Astrocyte (in vitro differentiated cells and primary cell): Measurements from ENCODE around the gene ZNF280D. TPM values are rescaled to one million over a fixed set of nuclear protein-coding genes. Genes with fewer than 3 reads are reported as not detected.

ENCODE experiments used
- DNase-seq: peaks from one replicate; pipeline ENCODE4 v3.0.0-alpha.2; 2010; ENCODE audit warnings: low read depth
- FAIRE-seq: peaks from 2 replicates; lab custom pipeline; 2011; peaks lifted over from hg19 to GRCh38; lab: Jason Lieb, UNC
- H2AFZ ChIP-seq: 2 replicates; pipeline ENCODE4 v1.6.0; 2012; ENCODE audit warnings: low read depth, low read length, inconsistent platforms
- H3K27ac ChIP-seq: 2 replicates; pipeline ENCODE4 v1.5.1; 2011; ENCODE audit warnings: low read depth, low read length, inconsistent platforms
- H3K27me3 ChIP-seq: 2 replicates; pipeline ENCODE4 v1.6.0; 2011; ENCODE audit warnings: low read length, inconsistent platforms; ENCODE audit not compliant: insufficient read depth
- H3K36me3 ChIP-seq: 2 replicates; pipeline ENCODE4 v1.5.1; 2011; ENCODE audit warnings: low read length, inconsistent platforms; ENCODE audit not compliant: insufficient read depth
- H3K4me1 ChIP-seq: 2 replicates; pipeline ENCODE4 v1.5.1; 2011; ENCODE audit warnings: low read length, inconsistent platforms; ENCODE audit not compliant: insufficient read depth
- H3K4me2 ChIP-seq: 2 replicates; pipeline ENCODE4 v1.6.0; 2012; ENCODE audit warnings: low read length, inconsistent platforms
- H3K4me3 ChIP-seq: 2 replicates; pipeline ENCODE4 v1.5.1; 2011; ENCODE audit warnings: low read depth, mild to moderate bottlenecking, low read length, inconsistent platforms; ENCODE audit not compliant: insufficient read depth
- H3K79me2 ChIP-seq: 2 replicates; pipeline ENCODE4 v1.6.0; 2012; ENCODE audit warnings: mild to moderate bottlenecking, low read length, inconsistent platforms; ENCODE audit not compliant: insufficient read depth
- H3K9ac ChIP-seq: 2 replicates; pipeline ENCODE4 v1.6.0; 2012; ENCODE audit warnings: mild to moderate bottlenecking, low read length, inconsistent platforms
- H3K9me3 ChIP-seq: 2 replicates; pipeline ENCODE4 v1.5.1; 2012; ENCODE audit warnings: low read depth, mild to moderate bottlenecking, low read length, inconsistent platforms; ENCODE audit not compliant: insufficient read depth
- H4K20me1 ChIP-seq: 2 replicates; pipeline ENCODE4 v1.6.0; 2012; ENCODE audit warnings: low read length, inconsistent platforms; ENCODE audit not compliant: insufficient read depth
- H3K27ac Mint-ChIP-seq: one replicate; pipeline ENCODE4 v1.8.0; 2021; ENCODE audit warnings: mild to moderate bottlenecking, mixed read lengths; ENCODE audit not compliant: unreplicated experiment
- H3K27me3 Mint-ChIP-seq: one replicate; pipeline ENCODE4 v1.8.0; 2021; ENCODE audit warnings: low read depth, mixed read lengths; ENCODE audit not compliant: unreplicated experiment
- H3K36me3 Mint-ChIP-seq: one replicate; pipeline ENCODE4 v1.8.0; 2021; ENCODE audit warnings: low read depth, mixed read lengths; ENCODE audit not compliant: unreplicated experiment
- H3K4me1 Mint-ChIP-seq: one replicate; pipeline ENCODE4 v1.8.0; 2021; ENCODE audit warnings: low read depth, mixed read lengths; ENCODE audit not compliant: unreplicated experiment
- H3K4me3 Mint-ChIP-seq: one replicate; pipeline ENCODE4 v1.8.0; 2021; ENCODE audit warnings: mild to moderate bottlenecking, moderate library complexity, mixed read lengths; ENCODE audit not compliant: unreplicated experiment
- H3K9me3 Mint-ChIP-seq: one replicate; pipeline ENCODE4 v1.8.0; 2021; ENCODE audit warnings: mild to moderate bottlenecking, mixed read lengths; ENCODE audit not compliant: unreplicated experiment
- EZH2 ChIP-seq: IDR thresholded peaks from 2 replicates; pipeline ENCODE4 v1.6.1; 2012; ENCODE audit warnings: mild to moderate bottlenecking, low read length, inconsistent platforms; ENCODE audit not compliant: insufficient read depth
- total RNA-seq: library from RNA; stranded (reverse); gene quantifications from 2 replicates; pipeline ENCODE4 v1.2.1, GENCODE V29; 2021
- TF ChIP-seq, protein P1 (sequence below): IDR thresholded peaks from 2 replicates; pipeline ENCODE4 v1.5.1; 2011; ENCODE audit warnings: low read depth, mild to moderate bottlenecking, inconsistent platforms, low read length, moderate library complexity; ENCODE audit not compliant: insufficient read depth

ZNF280D gene
- total RNA-seq, 1 donor from 2014 or later = 13.7 TPM

DNA sequence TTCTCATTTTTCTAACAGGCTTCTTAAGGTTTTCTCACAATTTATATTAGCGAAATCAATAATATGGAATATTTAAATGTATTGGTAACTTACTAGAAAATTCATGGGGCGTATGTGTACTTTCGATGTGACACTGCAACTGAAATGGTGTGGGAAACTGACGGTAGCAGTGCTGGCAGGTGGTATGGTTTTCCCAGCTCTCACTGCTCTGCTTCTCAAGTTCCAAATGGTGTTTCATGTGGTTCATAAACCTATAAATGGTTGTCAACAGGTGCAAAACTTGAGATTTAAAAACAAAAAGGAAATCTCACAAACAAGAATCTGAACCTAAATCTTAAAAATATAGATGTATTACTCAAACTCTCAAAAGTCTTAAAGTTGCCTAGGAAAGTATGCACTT is 54.7 kb downstream of the ZNF280D start:
- no peaks in the 10 kb centered on the region for H3K27me3 ChIP-seq
- H3K4me3 ChIP-seq = no peak overlapping the region
- no peaks in the 10 kb centered on the region for H4K20me1 ChIP-seq
- H3K9me3 Mint-ChIP-seq = no peaks in the 10 kb centered on the region
- FAIRE-seq = no peak
- H3K4me3 Mint-ChIP-seq = no peak overlapping the region
- no peak overlapping the region for H2AFZ ChIP-seq
- TF ChIP-seq, protein P1, sequence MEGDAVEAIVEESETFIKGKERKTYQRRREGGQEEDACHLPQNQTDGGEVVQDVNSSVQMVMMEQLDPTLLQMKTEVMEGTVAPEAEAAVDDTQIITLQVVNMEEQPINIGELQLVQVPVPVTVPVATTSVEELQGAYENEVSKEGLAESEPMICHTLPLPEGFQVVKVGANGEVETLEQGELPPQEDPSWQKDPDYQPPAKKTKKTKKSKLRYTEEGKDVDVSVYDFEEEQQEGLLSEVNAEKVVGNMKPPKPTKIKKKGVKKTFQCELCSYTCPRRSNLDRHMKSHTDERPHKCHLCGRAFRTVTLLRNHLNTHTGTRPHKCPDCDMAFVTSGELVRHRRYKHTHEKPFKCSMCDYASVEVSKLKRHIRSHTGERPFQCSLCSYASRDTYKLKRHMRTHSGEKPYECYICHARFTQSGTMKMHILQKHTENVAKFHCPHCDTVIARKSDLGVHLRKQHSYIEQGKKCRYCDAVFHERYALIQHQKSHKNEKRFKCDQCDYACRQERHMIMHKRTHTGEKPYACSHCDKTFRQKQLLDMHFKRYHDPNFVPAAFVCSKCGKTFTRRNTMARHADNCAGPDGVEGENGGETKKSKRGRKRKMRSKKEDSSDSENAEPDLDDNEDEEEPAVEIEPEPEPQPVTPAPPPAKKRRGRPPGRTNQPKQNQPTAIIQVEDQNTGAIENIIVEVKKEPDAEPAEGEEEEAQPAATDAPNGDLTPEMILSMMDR = no peak
- TF ChIP-seq EZH2 = no peak
- H3K4me1 ChIP-seq = no peaks in the 10 kb centered on the region
- no peak for DNase-seq
- H3K27ac ChIP-seq = no peak overlapping the region
- no peak overlapping the region for H3K9ac ChIP-seq
- no peaks in the 10 kb centered on the region for H3K27me3 Mint-ChIP-seq
- peaks cover 3% of the 10 kb centered on the region for H3K36me3 Mint-ChIP-seq
- H3K4me2 ChIP-seq = no peak overlapping the region
- H3K79me2 ChIP-seq = no peaks in the 10 kb centered on the region
- peaks cover 3% of the 10 kb centered on the region for H3K36me3 ChIP-seq
- no peaks in the 10 kb centered on the region for H3K4me1 Mint-ChIP-seq
- no peaks in the 10 kb centered on the region for H3K9me3 ChIP-seq
- no peak overlapping the region for H3K27ac Mint-ChIP-seq

DNA sequence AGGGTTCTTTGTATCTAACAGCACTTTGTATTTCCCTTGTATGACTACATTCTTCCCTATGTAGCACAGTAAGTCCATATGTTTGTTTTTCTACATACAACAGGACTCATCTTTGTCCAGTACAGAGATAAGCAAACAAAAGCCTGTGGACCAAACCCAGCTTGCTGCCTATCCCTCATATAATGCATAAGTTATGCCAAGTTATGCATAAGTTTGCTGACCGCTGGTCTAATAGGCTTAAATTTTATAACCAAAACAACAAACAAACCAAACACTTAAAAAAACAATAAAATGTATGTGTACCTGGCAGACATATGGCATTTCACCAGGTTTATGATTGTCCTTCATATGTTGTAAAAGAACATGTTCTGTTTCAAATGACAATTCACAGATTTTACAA is 56.0 kb downstream of the ZNF280D start:
- Histone ChIP-seq H3K4me3 (no peak overlapping the region), H2AFZ (no peak overlapping the region), H3K9ac (no peak overlapping the region), H3K4me1 (no peaks in the 10 kb centered on the region), H3K4me2 (no peak overlapping the region), H3K36me3 (peaks cover 3% of the 10 kb centered on the region), H3K79me2 (no peaks in the 10 kb centered on the region), H4K20me1 (no peaks in the 10 kb centered on the region), H3K27me3 (no peaks in the 10 kb centered on the region), H3K27ac (no peak overlapping the region), H3K9me3 (no peaks in the 10 kb centered on the region)
- H3K4me3 Mint-ChIP-seq = no peak overlapping the region
- H3K9me3 Mint-ChIP-seq = no peaks in the 10 kb centered on the region
- peaks cover 7% of the 10 kb centered on the region for H3K4me1 Mint-ChIP-seq
- no peak overlapping the region for H3K27ac Mint-ChIP-seq
- FAIRE-seq (no peak), DNase-seq (no peak)
- H3K27me3 Mint-ChIP-seq = no peaks in the 10 kb centered on the region
- peaks cover 3% of the 10 kb centered on the region for H3K36me3 Mint-ChIP-seq
- TF ChIP-seq, protein P1 = no peak
- no peak for TF ChIP-seq EZH2

DNA sequence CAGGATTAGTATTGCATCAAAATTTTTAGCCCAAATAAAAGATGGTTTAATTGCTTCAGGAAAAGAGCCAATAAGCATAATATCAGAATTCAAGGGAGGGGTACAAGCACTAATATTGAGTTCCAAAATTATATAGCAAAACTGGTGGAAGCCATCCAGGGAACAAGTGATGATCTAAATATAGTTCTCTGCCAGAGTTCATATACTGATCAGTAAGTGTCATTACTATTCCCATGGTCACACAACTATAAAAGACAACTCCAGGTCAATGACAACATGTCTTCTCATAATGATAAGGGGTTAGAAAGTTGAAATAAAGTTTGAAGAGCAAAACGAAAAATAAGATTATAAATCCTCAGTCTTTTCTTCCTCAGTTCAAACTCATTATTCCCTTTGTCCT is 57.4 kb downstream of the ZNF280D start:
- no peak overlapping the region for H3K4me3 Mint-ChIP-seq
- H3K9me3 Mint-ChIP-seq = no peaks in the 10 kb centered on the region
- Histone ChIP-seq H4K20me1 (no peaks in the 10 kb centered on the region), H3K27me3 (no peaks in the 10 kb centered on the region), H3K79me2 (no peaks in the 10 kb centered on the region), H3K27ac (no peak overlapping the region), H3K36me3 (peaks cover 3% of the 10 kb centered on the region), H3K9me3 (no peaks in the 10 kb centered on the region), H3K9ac (no peak overlapping the region), H3K4me3 (no peak overlapping the region), H3K4me1 (no peaks in the 10 kb centered on the region), H2AFZ (no peak overlapping the region), H3K4me2 (no peak overlapping the region)
- no peak for DNase-seq
- H3K36me3 Mint-ChIP-seq = peaks cover 3% of the 10 kb centered on the region
- no peaks in the 10 kb centered on the region for H3K27me3 Mint-ChIP-seq
- H3K4me1 Mint-ChIP-seq = peaks cover 7% of the 10 kb centered on the region
- H3K27ac Mint-ChIP-seq = no peak overlapping the region
- TF ChIP-seq, protein P1 = no peak
- no peak for TF ChIP-seq EZH2
- no peak for FAIRE-seq
